PC-9 (cell line): ENCODE measurements around the gene FAM227A.

Experiments used
- EZH2 ChIP-seq: fragments of 200-600 bp; sonication (generic); IDR thresholded peaks from 2 replicates; pipeline ENCODE4 v1.8.0; 2017; ENCODE audit warnings: antibody characterized with exemption, low read depth
- TF ChIP-seq, protein P1 (sequence below): fragments of 200-600 bp; sonication (generic); conservative IDR thresholded peaks from 2 replicates; pipeline ENCODE4 v1.6.1; 2017; ENCODE audit warnings: mixed run types, antibody characterized with exemption, mild to moderate bottlenecking, moderate library complexity

DNA sequence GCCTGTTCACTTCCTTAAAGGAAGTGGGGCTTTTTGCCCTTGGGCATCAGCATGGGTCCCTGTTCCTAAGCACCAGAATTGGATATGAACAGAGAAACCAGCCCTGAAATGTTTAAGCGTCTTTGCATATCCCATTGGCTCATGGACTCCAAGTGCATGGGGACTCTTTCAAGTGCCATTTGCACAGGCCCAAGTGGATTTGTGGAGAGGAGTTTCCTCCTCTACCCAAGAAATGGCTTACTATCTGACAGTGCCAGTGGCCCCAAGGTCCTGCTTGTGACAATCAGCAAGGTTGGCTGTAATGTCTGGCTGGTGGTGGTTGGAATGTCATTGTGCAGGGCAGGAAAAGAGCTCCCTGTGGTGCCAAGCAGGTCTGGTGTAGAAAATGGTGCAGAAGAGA, 29.6 kb upstream of the FAM227A start:
- TF ChIP-seq, protein P1, sequence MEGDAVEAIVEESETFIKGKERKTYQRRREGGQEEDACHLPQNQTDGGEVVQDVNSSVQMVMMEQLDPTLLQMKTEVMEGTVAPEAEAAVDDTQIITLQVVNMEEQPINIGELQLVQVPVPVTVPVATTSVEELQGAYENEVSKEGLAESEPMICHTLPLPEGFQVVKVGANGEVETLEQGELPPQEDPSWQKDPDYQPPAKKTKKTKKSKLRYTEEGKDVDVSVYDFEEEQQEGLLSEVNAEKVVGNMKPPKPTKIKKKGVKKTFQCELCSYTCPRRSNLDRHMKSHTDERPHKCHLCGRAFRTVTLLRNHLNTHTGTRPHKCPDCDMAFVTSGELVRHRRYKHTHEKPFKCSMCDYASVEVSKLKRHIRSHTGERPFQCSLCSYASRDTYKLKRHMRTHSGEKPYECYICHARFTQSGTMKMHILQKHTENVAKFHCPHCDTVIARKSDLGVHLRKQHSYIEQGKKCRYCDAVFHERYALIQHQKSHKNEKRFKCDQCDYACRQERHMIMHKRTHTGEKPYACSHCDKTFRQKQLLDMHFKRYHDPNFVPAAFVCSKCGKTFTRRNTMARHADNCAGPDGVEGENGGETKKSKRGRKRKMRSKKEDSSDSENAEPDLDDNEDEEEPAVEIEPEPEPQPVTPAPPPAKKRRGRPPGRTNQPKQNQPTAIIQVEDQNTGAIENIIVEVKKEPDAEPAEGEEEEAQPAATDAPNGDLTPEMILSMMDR: no peak
- TF ChIP-seq EZH2: no peak
